IMR-90 (cell line): ENCODE results near the gene MYRFL. TPM values are rescaled to one million over a fixed set of nuclear protein-coding genes. Genes with fewer than 3 reads are reported as not detected.

Source experiments
- ATAC-seq: fragments of 200-7000 bp; cut with Tn5 transposase; 2 replicates; pipeline ENCODE4 v1.9.1; 2020; ENCODE audit warnings: low read depth, mild to moderate bottlenecking, moderate library complexity
- BruUV-seq: library from RNA; stranded (reverse); fragments of 400-500 nt; replicated peaks from 2 replicates; lab custom pipeline; 2021; lab: Mats Ljungman, UMichigan
- CTCF ChIA-PET: fragments of 300-600 bp; formaldehyde crosslinking; extraction: SDS; loops from one replicate; lab custom pipeline; 2021; ENCODE audit warnings: antibody characterized with exemption; lab: Yijun Ruan, JAX
- POLR2A ChIA-PET: fragments of 300-600 bp; sonication (Branson Sonifier 250); formaldehyde crosslinking; loops from one replicate; lab custom pipeline; 2022; ENCODE audit warnings: antibody characterized with exemption; ENCODE audit not compliant: unreplicated experiment; lab: Charles Lee
- DNase-seq: peaks from one replicate; pipeline ENCODE4 v3.0.0; 2013
- H2AFZ ChIP-seq: replicated peaks from 2 replicates; pipeline ENCODE3; 2013; ENCODE audit warnings: low read length, mild to moderate bottlenecking; ENCODE audit not compliant: poor library complexity
- H2AK5ac ChIP-seq: 2 replicates; pipeline ENCODE4 v1.6.1; 2013; ENCODE audit warnings: low read depth, low read length, inconsistent platforms
- H2AK9ac ChIP-seq: replicated peaks from 2 replicates; pipeline ENCODE3; 2013; ENCODE audit warnings: mild to moderate bottlenecking, low read depth, low read length, moderate library complexity; ENCODE audit not compliant: poor library complexity
- H2BK120ac ChIP-seq: 2 replicates; pipeline ENCODE4 v1.6.1; 2013; ENCODE audit warnings: low read depth, low read length, inconsistent platforms
- H2BK15ac ChIP-seq: 3 replicates; pipeline ENCODE4 v1.6.1; 2013; ENCODE audit warnings: low read depth, low read length, inconsistent platforms
- H2BK20ac ChIP-seq: 2 replicates; pipeline ENCODE4 v1.6.1; 2013; ENCODE audit warnings: low read depth, mild to moderate bottlenecking, inconsistent platforms, low read length, moderate library complexity
- H2BK5ac ChIP-seq: 2 replicates; pipeline ENCODE4 v1.6.1; 2013; ENCODE audit warnings: mild to moderate bottlenecking, low read depth, low read length, inconsistent platforms; ENCODE audit not compliant: poor library complexity, severe bottlenecking
- H3K14ac ChIP-seq: replicated peaks from 2 replicates; pipeline ENCODE4 v1.6.1; 2013; ENCODE audit warnings: low read depth, low read length, inconsistent platforms
- H3K18ac ChIP-seq: 2 replicates; pipeline ENCODE4 v1.6.1; 2013; ENCODE audit warnings: low read depth, low read length, control low read depth
- H3K23ac ChIP-seq: 2 replicates; pipeline ENCODE4 v1.6.1; 2013; ENCODE audit warnings: low read depth, low read length, inconsistent platforms
- H3K27ac ChIP-seq: 2 replicates; pipeline ENCODE4 v1.5.1; 2013; ENCODE audit warnings: mild to moderate bottlenecking, control low read depth, low read length; ENCODE audit not compliant: insufficient read depth
- H3K27me3 ChIP-seq: 2 replicates; pipeline ENCODE4 v1.6.1; 2013; ENCODE audit warnings: low read length; ENCODE audit not compliant: control insufficient read depth, insufficient read depth
- H3K36me3 ChIP-seq: 2 replicates; pipeline ENCODE4 v1.6.1; 2013; ENCODE audit warnings: low read length, mixed read lengths; ENCODE audit not compliant: control insufficient read depth, insufficient read depth
- H3K4ac ChIP-seq: 2 replicates; pipeline ENCODE4 v1.6.1; 2013; ENCODE audit warnings: low read depth, low read length, inconsistent platforms
- H3K4me1 ChIP-seq: 2 replicates; pipeline ENCODE4 v1.6.1; 2013; ENCODE audit warnings: low read length, mixed read lengths; ENCODE audit not compliant: control insufficient read depth, insufficient read depth
- H3K4me2 ChIP-seq: 2 replicates; pipeline ENCODE4 v1.6.1; 2013; ENCODE audit warnings: low read depth, mild to moderate bottlenecking, control low read depth, low read length, moderate library complexity
- H3K4me3 ChIP-seq: 2 replicates; pipeline ENCODE4 v1.5.1; 2013; ENCODE audit warnings: low read depth, mild to moderate bottlenecking, control low read depth, low read length, moderate library complexity; ENCODE audit not compliant: insufficient read depth
- H3K56ac ChIP-seq: 2 replicates; pipeline ENCODE4 v1.6.1; 2013; ENCODE audit warnings: low read length, inconsistent platforms; ENCODE audit not compliant: insufficient read depth; ENCODE audit errors: extremely low read depth
- H3K79me1 ChIP-seq, 2 experiments: 2 replicates each; pipeline ENCODE4 v1.6.1; 2013; ENCODE audit warnings: low read length in 2 of 2, inconsistent platforms in 1 of 2, low read depth in 1 of 2
- H3K9ac ChIP-seq: 2 replicates; pipeline ENCODE4 v1.6.1; 2013; ENCODE audit warnings: low read depth, low read length, control low read depth
- H3K9me1 ChIP-seq: 2 replicates; pipeline ENCODE4 v1.6.1; 2013; ENCODE audit warnings: low read length, inconsistent platforms; ENCODE audit not compliant: insufficient read depth
- H3K9me3 ChIP-seq: 2 replicates; pipeline ENCODE4 v1.6.1; 2013; ENCODE audit warnings: low read length; ENCODE audit not compliant: control insufficient read depth, insufficient read depth
- H4K20me1 ChIP-seq: 2 replicates; pipeline ENCODE4 v1.6.1; 2013; ENCODE audit warnings: low read length, inconsistent platforms; ENCODE audit not compliant: insufficient read depth
- H4K5ac ChIP-seq: 2 replicates; pipeline ENCODE4 v1.6.1; 2013; ENCODE audit warnings: mild to moderate bottlenecking, low read depth, low read length, control low read depth
- H4K8ac ChIP-seq, 2 experiments: 2 replicates each; pipeline ENCODE4 v1.6.1; 2013; ENCODE audit warnings: low read depth in 2 of 2, low read length in 2 of 2, control low read depth in 1 of 2, inconsistent platforms in 1 of 2
- H4K91ac ChIP-seq: 2 replicates; pipeline ENCODE4 v1.6.1; 2013; ENCODE audit warnings: low read depth, low read length, inconsistent platforms; ENCODE audit not compliant: insufficient read depth
- CHD1 ChIP-seq: IDR thresholded peaks from 2 replicates; pipeline ENCODE4 v1.6.1; 2012; ENCODE audit warnings: low read depth, low read length, improper control_type of control experiment
- CTCF ChIP-seq: conservative IDR thresholded peaks from 2 replicates; pipeline ENCODE4 v1.5.1; 2012; ENCODE audit warnings: mild to moderate bottlenecking, low read depth, low read length, improper control_type of control experiment
- ELK1 ChIP-seq: fragments of 150-350 bp; IDR thresholded peaks from 2 replicates; pipeline ENCODE4 v1.6.1; 2016; ENCODE audit warnings: low read depth, mild to moderate bottlenecking, low read length, moderate library complexity, borderline replicate concordance
- FOS ChIP-seq: fragments of 150-350 bp; IDR thresholded peaks from 2 replicates; pipeline ENCODE4 v1.6.1; 2016; ENCODE audit warnings: low read depth, low read length
- MAFK ChIP-seq: IDR thresholded peaks from 2 replicates; pipeline ENCODE4 v1.6.1; 2012; ENCODE audit warnings: low read depth, low read length, improper control_type of control experiment
- MAZ ChIP-seq: IDR thresholded peaks from 2 replicates; pipeline ENCODE4 v1.6.1; 2012; ENCODE audit warnings: low read depth, mild to moderate bottlenecking, low read length, improper control_type of control experiment, moderate library complexity, borderline replicate concordance
- MXI1 ChIP-seq: IDR thresholded peaks from 2 replicates; pipeline ENCODE4 v1.6.1; 2012; ENCODE audit warnings: low read depth, mild to moderate bottlenecking, low read length, moderate library complexity, borderline replicate concordance
- POLR2A ChIP-seq: IDR thresholded peaks from 2 replicates; pipeline ENCODE4 v1.6.1; 2012; ENCODE audit warnings: mild to moderate bottlenecking, low read depth, low read length
- RAD21 ChIP-seq: IDR thresholded peaks from 2 replicates; pipeline ENCODE4 v1.6.1; 2012; ENCODE audit warnings: low read length, improper control_type of control experiment
- RCOR1 ChIP-seq: IDR thresholded peaks from 2 replicates; pipeline ENCODE4 v1.6.1; 2012; ENCODE audit warnings: mild to moderate bottlenecking, low read length, improper control_type of control experiment; ENCODE audit not compliant: insufficient replicate concordance
- RFX5 ChIP-seq: IDR thresholded peaks from 2 replicates; pipeline ENCODE4 v1.8.0; 2012; ENCODE audit warnings: low read depth, mild to moderate bottlenecking, low read length, moderate library complexity
- USF2 ChIP-seq: fragments of 150-350 bp; IDR thresholded peaks from 2 replicates; pipeline ENCODE4 v1.6.1; 2017; ENCODE audit warnings: mild to moderate bottlenecking, antibody characterized with exemption, low read length, low read depth
- WGBS, 2 experiments: methylation state at CpG; one replicate each; pipeline versions ENCODE4 v1.1.5 to v1.1.7; 2013; ENCODE audit warnings: missing lambda C conversion rate in 2 of 2; ENCODE audit not compliant: insufficient read length in 1 of 2; ENCODE audit errors: extremely low coverage in 2 of 2; 5-methylcytosine and 5-hydroxymethylcytosine counted together
- dilution Hi-C: fragments of 300-500 bp; cut with HindIII; formaldehyde crosslinking; loops from one replicate; pipeline ENCODE4 v1.14.3; 2018; ENCODE audit warnings: low sequenced_read_pairs; ENCODE audit not compliant: unreplicated experiment
- in situ Hi-C: fragments of 300-500 bp; cut with MboI; formaldehyde crosslinking; loops from 3 replicates; pipeline ENCODE4 v1.14.3; 2019; ENCODE audit warnings: low sequenced_read_pairs, inconsistent platforms, mixed read lengths
- intact Hi-C: fragments of 100-400 bp; cut with micrococcal nuclease; formaldehyde crosslinking; loops from 2 replicates; pipeline ENCODE4 v1.10.0; 2022
- polyA plus RNA-seq, 3 experiments: library from polyadenylated mRNA; depleted of rRNA; stranded (reverse); fragments of >200 nt; gene quantifications; 2 replicates each; pipeline ENCODE4 v1.2.3, GENCODE V29; 2012; ENCODE audit warnings: low replicate concordance in 1 of 3
- total RNA-seq: library from RNA; depleted of rRNA; stranded (reverse); fragments of >200 nt; gene quantifications from 2 replicates; pipeline ENCODE4 v1.2.3, GENCODE V29; 2012

Gene MYRFL
- total and polyA plus RNA-seq, 2 of the 4 experiments (the other 2 are of a cell fraction) = not detected

GRCh38 chr12:69913526-69913925, 88.5 kb downstream of the MYRFL start:
- ATAC-seq = no peak
- no peak overlapping the region for H3K14ac ChIP-seq
- no CpG with 5 or more reads among the region's 3 CpGs for WGBS, 2 experiments
- H3K18ac ChIP-seq = no peak overlapping the region
- H2BK5ac ChIP-seq = no peak overlapping the region
- H3K79me1 ChIP-seq = no peaks in the 10 kb centered on the region
- no peak overlapping the region for H3K9ac ChIP-seq
- ChIA-PET POLR2A (no interaction called here), CTCF (no interaction called here)
- H3K56ac ChIP-seq = no peak overlapping the region
- no peak overlapping the region for H3K27ac ChIP-seq
- H4K8ac ChIP-seq = no peak overlapping the region
- H2AK5ac ChIP-seq = no peak overlapping the region
- DNase-seq = no peak
- H2AK9ac ChIP-seq = no peak overlapping the region
- H3K4me2 ChIP-seq = no peak overlapping the region
- H3K23ac ChIP-seq = no peak overlapping the region
- no peak overlapping the region for H2BK20ac ChIP-seq
- TF ChIP-seq RAD21 (no peak), RFX5 (no peak), CTCF (no peak), ELK1 (no peak), RCOR1 (no peak), POLR2A (no peak), FOS (no peak), MXI1 (no peak), USF2 (no peak), MAFK (no peak), CHD1 (no peak), MAZ (no peak)
- no peak overlapping the region for H3K4me3 ChIP-seq
- H3K9me1 ChIP-seq = no peaks in the 10 kb centered on the region
- in situ Hi-C loops = no loop called here
- H4K91ac ChIP-seq = no peak overlapping the region
- no peak overlapping the region for H2AFZ ChIP-seq
- no peaks in the 10 kb centered on the region; the same call in none of the 2 replicates for H3K27me3 ChIP-seq
- intact Hi-C loops = no loop called here
- no peaks in the 10 kb centered on the region for H3K4me1 ChIP-seq
- no peak overlapping the region for H3K4ac ChIP-seq
- no peak overlapping the region for H2BK120ac ChIP-seq
- H3K36me3 ChIP-seq = no peaks in the 10 kb centered on the region
- no TSS peak for BruUV-seq
- H4K5ac ChIP-seq = no peak overlapping the region
- H4K20me1 ChIP-seq = no peaks in the 10 kb centered on the region
- H2BK15ac ChIP-seq = no peak overlapping the region
- H3K9me3 ChIP-seq = no peaks in the 10 kb centered on the region
- dilution Hi-C loops = no loop called here
